GM18511 (cell line): ENCODE data around the gene MGAT5B.

ENCODE experiments used
- ATAC-seq: cut with Tn5 transposase; IDR thresholded peaks from one replicate; pipeline ENCODE4 v1.9.1; 2021; ENCODE audit warnings: mild to moderate bottlenecking, moderate library complexity; ENCODE audit not compliant: unreplicated experiment

MGAT5B gene

DNA sequence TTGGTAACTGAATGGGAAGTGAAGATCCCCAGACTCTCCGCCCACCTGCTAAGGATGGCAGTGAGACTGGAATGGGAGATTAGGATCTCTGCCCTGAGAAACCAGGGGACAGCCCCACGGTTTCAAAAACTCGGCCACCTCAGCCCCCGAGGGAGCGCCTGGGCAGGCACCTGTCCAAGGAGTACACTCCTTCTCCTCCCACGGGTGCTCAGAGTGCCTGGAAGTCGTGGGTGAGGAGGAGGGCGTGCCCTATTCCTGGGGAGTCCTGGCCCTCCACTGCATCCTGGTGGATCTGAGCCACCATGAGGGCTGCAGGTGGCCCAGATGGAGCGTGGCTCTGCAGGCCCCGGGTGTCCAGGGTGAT, 78.5 kb downstream of the MGAT5B start:
- no peak for ATAC-seq

DNA sequence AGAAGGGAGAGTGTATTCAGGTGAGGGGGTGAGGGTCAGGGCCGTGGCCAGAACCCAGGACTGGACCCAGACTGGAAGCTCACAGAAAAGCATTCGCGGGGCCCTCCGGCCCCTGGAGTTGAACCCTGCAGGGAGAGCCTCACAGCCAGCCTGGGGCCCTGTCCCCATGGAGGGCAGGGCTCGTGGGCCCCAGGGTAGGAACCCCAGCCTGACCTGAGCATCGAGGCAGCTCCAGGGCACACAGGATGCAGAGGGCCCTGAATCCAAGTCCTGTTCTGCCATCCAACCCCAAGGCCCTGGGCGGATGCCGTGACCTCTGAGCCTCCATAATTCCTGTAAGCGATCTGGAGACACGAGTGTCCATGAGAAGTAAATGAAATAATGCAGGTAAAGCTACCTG, 79.1 kb downstream of the MGAT5B start:
- no peak for ATAC-seq

DNA sequence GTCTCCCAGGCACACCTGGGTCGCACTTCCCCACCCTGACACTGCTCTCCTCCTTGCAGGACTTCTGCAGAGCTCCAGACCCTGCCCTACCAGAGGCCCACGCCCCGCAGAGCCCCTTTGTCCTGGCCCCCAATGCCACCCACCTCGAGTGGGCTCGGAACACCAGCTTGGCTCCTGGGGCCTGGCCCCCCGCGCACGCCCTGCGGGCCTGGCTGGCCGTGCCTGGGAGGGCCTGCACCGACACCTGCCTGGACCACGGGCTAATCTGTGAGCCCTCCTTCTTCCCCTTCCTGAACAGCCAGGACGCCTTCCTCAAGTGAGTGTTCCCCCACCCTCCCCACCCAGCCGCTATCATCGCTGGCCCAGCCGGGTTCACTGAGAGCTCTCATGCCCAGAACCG, 79.6 kb downstream of the MGAT5B start:
- no peak for ATAC-seq

DNA sequence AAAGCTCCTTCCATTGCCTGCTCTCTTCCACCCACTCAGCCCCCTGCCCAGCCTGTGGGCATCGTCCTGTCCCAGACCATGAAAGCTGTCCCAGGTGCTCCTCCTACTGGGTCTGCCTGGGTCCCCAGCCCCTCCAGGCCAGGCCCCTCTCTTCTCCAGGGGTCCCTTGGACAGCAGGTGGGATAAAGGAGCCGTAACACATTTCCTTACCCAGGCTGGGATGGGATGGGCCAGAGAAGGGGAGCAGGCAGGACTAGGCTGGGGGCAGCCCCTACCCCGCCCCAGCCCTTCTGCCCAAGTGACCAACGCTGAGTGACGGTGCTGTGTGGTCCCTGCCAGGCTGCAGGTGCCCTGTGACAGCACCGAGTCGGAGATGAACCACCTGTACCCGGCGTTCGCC, 80.1 kb downstream of the MGAT5B start:
- no peak for ATAC-seq

DNA sequence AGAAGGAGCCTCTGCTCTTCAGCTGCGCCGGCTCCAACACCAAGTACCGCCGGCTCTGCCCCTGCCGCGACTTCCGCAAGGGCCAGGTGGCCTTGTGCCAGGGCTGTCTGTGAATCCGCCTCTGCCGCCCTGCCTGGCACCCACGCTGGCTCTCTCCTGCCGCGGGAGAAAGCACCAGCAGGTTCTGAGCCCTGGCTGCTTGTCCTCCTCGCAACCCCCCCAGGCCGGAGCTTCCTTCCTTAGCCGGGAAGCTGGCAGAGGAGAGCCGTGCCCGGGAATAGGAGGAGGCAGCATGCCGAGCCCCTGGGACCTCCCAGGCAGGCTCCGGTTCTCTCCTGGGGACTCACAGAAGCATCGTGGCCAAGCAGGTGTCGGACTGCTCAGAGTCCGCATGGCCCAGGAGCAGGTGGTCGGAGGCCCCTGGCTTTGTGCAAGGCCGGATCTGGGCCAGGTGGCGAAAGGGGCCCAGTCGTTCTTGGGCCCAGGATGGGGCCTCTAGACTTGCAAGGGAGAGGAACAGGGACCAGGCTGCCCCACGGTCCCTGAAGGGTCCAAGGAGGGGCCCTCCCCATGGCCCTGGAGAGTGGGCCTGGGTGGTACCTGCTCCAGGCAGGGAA, 80.6 kb downstream of the MGAT5B start:
- no peak for ATAC-seq

DNA sequence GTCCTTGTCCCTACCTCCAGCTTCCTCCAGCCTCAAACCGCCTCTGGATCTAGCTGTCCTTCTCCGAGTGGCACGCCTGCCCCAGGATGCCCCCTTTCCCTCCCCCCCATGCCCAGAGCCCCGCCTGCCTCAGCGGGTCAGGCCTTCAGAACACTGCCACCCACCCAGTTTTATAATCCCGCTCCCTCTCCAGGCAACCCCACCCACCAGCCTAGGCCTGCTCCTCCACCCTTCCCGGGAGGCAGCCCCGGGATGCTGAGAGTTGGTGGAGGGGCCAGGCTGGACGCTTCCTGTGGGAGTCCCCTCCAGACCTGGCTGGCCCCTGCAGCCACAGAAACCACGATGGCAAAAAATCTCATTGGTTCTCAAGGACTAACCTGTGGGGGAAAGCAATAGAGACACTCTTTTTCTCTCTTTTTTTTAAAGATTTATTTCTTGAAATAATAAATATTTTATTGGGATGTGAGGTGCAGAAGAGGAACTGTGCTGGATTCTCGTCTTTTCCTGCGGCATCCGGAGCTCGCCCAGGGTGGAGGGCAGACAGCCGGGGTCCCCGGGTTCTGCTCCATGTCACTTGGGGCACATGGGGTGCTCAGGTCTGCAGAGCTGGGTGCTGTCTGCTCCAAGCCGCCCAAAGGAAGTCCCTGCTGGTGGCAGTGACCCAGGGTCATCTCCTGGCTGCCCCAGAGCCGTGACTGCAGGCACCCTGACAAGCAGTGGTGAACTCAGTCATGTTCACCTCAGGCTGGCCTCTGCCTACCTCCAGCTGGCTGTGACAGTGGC, 81.9 kb downstream of the MGAT5B start:
- ATAC-seq: no peak

DNA sequence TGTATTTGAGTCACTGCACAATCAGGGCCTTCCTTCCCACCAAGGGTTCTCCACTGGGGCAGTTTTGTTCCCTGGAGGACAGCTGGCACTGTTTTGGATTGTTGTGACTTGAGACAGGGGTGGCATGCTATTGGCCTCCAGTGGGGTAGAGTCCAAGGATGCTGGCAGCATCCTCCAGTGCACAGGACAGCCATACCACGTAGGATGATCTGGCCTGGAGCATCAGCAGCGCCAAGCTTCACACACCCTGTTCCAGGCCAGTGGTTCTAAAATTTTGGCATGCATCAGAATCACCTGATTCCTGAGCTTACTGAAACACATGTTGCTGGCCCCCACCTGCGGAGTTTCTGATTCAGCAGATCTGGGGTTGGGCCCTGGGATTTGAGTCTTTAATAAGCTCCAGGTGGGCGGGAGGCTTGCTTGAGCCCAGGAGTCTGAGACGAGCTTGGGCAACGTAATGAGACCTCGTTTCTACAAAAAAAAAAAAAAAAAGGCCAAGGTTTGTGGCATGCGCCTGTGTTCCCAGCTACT, 83.2 kb downstream of the MGAT5B start:
- no peak for ATAC-seq

DNA sequence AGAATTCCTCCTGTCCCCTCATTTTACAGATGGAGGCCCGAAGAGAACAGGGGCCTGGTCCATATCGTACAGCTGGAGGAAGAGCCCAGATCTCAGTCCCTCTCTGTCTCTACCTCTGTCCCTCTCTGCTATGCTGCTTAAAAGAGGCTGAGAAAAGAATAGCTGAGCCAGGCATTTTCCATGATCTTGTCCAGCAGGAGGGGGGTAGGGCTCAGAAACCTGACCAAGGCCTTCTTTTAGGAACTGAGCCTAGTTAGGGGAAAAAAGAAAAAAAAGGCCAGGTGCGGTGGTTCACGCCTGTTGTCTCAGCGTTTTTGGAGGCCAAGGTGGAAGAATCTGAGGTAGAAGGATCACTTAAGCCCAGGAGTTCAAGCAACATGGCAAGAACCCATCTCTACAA, 84.2 kb downstream of the MGAT5B start:
- no peak for ATAC-seq

DNA sequence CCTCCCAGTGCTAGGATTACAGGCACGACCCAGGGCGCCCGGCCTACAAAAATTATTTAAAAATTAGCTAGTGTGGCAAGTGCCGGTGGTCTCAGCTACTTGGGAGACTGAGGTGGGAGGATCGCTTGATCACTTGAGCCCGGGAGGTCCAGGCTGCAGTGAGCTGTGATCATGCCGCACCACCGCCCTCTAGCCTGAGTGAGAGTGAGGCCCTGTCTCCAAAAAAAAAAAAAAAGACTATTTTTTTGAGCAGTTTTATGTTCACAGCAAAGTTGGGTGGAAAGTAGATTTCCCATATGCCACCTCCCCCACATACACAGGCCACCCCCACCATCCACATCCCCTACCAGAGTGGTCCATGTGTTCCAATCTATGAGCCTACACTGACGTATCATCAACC, 84.9 kb downstream of the MGAT5B start:
- no peak for ATAC-seq

DNA sequence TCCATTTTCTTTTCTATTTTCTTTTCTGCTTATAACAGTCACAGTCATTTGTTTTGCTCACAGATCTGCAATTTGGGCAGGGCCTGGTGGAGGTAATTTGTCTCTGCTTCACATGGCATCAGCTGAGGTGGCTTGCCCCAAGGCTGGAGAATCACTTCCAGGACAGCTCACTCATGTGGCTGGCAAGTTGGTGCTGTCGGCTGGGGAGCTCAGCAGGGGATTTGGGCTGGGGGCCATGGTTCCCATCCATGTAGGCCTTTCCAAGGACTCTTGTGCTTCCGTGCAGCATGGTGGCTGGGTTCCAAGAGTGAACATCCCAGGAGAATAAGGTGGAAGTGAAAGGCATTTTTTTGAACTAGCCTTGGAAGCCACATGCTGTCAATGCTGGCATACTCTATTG, 85.7 kb downstream of the MGAT5B start:
- ATAC-seq: no peak

DNA sequence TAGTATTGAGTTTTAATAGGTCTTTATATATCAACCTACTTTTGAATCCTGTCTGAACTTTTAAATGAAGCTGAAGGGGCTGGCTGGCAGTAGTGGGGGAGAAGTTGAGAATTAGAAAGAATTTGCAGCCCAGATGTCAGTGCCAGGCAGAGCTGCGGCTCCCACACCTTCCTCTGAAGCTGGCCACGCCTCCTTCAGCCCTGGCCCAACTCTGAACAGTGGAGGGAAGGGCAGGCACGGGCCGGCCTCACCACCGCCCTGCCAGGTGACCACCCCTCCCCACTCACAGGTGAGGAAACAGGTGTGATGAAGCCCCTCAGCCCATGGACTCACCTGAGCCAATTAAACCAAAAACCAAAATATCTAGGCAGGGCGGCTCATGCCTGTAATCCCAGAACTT, 87.0 kb downstream of the MGAT5B start:
- no peak for ATAC-seq

DNA sequence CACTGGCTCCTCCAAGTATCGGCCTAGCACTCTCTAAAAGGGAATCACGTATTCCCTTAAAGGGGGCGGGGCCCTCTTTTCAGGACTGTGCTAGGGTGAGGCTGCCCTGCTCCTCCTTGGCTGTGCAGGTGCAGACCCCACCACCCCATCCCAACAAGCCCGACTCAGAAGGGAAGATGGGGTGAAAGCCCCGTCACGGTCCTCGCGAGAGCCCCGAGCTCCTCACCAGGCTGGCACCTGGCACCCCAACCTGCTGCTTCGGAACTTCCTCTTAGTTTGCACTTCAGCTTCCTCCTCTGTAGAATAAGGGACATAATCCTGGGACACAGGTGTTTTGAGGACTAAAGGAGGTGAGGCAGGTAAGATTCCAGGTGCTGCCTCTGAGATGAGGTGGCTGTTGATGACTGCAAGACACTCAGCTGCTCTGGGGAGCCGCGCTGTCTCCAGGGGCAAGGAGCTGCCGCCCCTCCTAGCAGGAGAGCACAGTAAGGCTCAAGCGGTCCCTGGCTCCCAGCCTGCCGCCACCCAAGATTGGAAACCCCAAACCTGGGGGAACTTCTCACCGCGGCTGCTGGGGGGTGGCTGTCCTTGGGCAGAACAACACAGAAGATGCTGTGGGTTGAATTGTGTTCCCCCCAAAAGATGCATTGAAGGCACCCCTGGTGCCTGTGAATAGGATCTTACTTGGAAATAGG, 88.8 kb downstream of the MGAT5B start:
- no peak for ATAC-seq

DNA sequence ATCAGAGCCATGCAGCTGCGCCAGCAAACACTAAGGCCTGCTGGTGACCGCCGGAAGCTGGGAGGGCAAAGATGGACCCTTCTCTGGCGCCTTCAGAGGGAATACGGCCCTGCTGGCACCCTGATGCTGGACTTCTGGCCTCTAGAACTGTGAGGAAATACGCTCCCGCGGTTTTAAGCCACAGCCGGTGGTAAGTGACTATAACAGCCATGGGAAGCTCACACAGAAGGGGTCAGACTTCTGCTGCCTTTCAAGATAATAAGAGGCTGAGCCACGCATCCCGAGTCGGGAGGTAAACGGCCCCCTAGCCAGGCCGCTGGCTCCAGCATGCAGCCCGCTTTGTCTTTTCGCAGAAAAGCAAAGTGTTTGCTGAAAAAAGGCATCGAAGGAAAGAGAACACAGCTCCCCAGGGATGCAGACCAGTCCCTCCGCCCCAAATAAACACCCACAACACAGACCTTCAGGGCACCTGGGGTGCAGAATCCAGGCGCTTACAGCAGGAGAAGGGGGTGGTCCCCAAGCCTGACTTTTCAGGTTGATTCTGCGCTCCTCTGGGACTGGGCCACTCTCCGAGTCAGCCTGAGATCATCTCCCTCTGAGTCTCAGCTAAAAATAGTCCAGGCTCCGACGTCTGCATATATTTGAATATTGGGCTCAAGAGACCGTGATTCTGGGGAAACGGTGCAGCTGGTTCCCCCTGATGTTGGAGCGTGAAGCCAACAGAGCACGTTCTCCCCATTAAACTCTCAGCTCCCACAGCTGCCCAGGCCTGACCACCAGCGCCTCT, 89.7 kb downstream of the MGAT5B start:
- no peak for ATAC-seq

DNA sequence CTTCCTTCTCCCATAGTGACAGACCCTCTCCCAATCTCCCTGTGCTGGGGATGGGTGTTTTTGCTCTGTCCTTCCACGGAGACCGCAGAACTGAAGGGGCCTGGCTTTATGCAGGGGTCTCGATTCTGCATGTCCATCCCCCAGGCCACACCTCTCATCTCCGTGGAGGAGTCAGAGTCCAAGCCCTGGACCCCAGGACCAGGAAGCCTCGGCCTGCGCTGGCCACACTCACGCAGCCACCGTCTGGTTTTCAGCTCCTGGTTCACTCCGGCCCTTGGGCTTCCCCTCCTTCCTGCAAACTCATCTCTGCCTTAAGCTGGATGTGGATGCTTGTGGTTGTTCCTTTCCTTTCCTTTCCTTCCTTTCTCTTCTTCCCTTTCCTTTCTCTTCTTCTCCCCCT, 90.8 kb downstream of the MGAT5B start:
- ATAC-seq: no peak

DNA sequence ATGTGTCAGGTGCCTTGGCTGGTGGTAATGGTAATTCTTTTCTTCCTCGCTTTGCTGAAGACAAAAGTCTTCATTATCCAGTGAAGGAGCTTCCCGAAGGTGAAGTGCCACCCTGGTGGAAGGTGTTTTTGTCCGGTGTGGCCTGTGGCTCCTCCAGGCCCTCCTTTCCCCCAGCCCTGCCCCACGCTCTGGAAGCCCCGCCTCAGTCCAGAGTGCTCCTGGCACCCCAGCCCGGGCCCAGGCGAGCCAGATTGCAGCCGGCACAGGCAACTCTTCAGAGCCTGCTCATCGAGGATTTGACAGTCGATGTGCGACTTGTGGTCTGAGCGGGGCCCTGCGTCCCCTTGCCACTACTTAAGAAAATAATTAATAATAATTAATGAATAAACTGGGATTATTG, 93.7 kb downstream of the MGAT5B start:
- no peak for ATAC-seq

DNA sequence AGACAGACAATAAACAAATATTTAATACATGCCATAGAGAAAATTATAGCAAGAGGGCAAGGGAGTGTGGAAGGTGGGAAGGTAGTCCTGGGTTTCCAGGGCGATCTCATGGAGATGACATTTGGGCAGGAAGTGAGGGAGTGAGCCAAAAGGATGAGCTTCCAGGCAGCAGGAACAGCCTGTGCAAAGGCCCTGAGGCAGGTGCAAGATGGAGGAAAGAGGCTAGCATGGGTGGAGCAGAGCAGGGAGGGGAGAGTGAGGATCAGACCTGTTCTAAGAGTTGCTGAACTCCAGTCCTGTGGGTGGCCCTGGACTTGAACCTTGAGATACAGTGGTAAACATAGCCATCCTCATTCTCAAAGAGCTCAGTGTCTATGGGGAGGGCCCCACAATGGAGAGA, 94.7 kb downstream of the MGAT5B start:
- no peak for ATAC-seq

DNA sequence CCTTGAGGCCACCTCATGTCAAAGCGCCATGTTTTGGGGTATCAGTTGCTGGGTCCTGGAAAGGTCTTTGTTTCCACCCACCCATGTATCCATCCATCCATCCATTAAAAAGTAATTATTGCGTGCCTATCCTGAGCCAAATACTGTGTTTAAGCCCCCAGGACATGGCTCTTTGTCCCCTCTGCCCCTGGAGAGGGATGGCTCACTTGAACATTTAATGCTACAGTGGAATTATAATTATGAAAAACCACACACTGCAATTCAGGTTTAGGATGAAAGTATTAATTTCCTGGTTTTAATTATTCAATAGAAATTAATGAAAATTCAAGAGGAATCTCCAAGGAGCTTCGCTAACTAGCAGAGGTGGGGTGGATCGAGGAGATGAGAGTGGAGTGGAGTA, 97.8 kb downstream of the MGAT5B start:
- no peak for ATAC-seq

DNA sequence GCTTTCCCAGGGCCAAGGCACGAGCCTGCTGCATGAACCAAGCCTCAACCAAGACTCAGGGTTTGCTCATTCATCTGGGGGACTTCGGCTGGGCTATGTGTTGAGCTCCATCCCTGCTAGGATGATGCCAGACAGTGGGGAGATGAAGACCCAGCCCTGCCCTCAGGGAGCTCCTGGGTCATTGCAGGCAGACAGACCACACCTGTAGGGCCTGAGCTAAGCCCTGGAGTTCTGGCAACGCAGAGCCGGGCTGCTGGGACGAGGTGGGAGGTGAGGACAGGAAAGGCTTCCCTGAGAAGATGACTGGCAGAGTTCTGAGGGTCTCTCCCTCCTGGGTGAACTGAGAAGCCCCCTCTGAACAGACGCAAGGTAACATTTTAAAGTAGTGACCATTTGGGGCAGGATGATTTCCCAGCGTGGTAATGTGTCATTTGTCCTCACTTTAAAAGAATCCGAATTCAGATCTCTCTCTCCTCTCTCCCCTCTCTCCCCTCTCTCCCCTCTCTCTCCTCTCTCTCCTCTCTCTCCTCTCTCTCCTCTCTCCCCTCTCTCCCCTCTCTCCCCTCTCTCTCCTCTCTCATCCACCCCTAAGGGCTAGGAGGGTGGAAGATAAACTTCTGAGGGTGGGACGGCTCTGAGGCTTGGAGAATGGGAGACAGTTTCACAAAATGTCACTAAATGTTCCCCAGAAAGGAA, 98.4 kb downstream of the MGAT5B start:
- no peak for ATAC-seq

DNA sequence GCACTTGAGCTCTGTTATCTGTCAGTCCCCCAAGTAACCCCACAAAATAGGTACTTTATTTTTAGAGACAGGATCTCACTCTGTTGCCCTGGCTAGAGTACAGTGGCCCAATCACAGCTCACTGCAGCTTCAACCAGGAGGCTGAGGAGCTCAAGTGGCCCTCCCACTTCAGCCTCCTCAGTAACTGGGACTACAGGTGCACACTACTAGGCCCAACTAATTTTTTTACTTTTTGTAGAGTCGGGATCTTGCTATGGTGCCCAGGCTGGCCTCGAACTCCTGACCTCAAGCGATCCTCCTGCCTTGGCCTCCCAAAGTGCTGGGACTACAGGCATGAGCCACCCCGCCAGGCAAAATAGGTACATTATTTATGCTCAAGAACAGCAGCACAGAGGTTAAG, 99.6 kb downstream of the MGAT5B start:
- no peak for ATAC-seq

DNA sequence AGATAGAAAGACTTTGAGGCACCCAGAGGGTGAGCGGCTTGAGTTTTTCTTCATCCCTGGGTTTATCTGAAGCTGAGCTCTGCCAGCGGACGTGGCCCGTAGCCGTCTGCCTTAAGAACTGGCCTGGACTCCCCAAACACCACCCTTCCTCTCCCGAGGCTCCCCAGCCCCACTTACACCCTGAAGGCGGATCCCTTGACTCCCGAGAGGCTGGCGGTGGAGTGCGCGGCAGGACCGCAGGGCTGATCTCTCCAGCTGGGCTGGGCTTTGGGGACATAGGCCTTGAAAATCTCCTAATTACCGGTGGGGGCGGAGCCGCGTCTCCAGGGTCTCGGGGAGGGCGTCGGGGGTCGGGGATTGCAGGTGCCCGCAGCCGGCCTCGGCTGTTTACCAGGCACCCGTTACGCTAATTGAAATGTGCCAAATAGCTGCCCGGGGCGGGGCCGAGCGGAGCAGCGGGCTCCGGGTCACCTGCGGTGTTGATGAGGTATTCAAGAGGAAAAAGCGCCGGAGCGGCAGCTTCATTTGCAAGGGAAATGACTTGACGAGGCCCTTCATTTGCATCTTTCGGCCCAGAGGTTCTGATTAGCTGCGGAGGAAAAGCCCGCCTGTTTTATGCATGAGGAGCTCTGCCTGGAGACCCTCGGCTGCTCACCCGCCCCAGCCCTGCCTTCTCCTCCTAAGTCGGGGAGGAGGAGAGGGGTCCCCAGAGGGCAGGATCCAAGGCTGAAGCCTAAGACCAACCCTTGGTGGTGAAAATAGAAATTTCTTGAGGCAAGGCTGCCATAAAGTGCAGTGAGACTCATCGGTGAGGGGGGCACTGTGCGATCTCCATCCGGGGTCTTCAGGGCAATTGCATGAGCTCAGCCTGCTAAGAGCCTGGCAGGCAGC, 100.7 kb downstream of the MGAT5B start:
- no peak for ATAC-seq
